Measurements from ENCODE around the gene ZNF358. TPM values are rescaled to one million over a fixed set of nuclear protein-coding genes. Genes with fewer than 3 reads are reported as not detected.

The ZNF358 gene
- total RNA-seq, 2 donors from 2014 or later: 20.2 to 44.1 TPM

- H3K36me3 ChIP-seq: no peaks in the 10 kb centered on the region
- no peak overlapping the region for H3K27ac ChIP-seq
- no peak overlapping the region for H3K9ac ChIP-seq (ENCODE audit: low read depth in 2 of 2, low read length in 2 of 2)
- no peak overlapping the region for H3K4me3 ChIP-seq
- no peak for TF ChIP-seq CTCF (IDR thresholded peaks at IDR 0.05)
- intact Hi-C loops (cut with DNase I): no loop called here
- H3K27me3 ChIP-seq: no peaks in the 10 kb centered on the region
- H3K9me3 ChIP-seq: no peaks in the 10 kb centered on the region
- H3K4me1 ChIP-seq: peaks cover 6% of the 10 kb centered on the region
- DNase-seq: no peak
These were observed 6.3 kb upstream of the ZNF358 start for GRCh38 chr19:7509625-7510024.

GRCh38 chr19:7512400-7512851 lies 3.5 kb upstream of the ZNF358 start:
- Histone ChIP-seq H3K4me3 (no peak overlapping the region), H3K9ac (ENCODE audit: low read depth in 2 of 2, low read length in 2 of 2) (no peak overlapping the region), H3K36me3 (no peaks in the 10 kb centered on the region), H3K27me3 (no peaks in the 10 kb centered on the region), H3K4me1 (no peaks in the 10 kb centered on the region), H3K27ac (no peak overlapping the region), H3K9me3 (no peaks in the 10 kb centered on the region)
- TF ChIP-seq CTCF (IDR thresholded peaks at IDR 0.05): no peak
- intact Hi-C loops (cut with DNase I): no loop called here
- no peak for DNase-seq

GRCh38 chr19:7513809-7514642 lies 1.9 kb upstream of the ZNF358 start:
- intact Hi-C loops (cut with DNase I): no loop called here
- Histone ChIP-seq H3K27me3 (no peaks in the 10 kb centered on the region), H3K9ac (ENCODE audit: low read depth in 2 of 2, low read length in 2 of 2) (no peak overlapping the region), H3K9me3 (no peaks in the 10 kb centered on the region), H3K4me1 (no peaks in the 10 kb centered on the region), H3K27ac (no peak overlapping the region), H3K4me3 (no peak overlapping the region), H3K36me3 (no peaks in the 10 kb centered on the region)
- DNase-seq: no peak
- TF ChIP-seq CTCF (IDR thresholded peaks at IDR 0.05): no peak

GRCh38 chr19:7515110-7515644 lies 726 bp upstream of the ZNF358 start:
- peak overlapping the region in 1 of 2 donors; percentile 42 for H3K9ac ChIP-seq (ENCODE audit: low read depth in 2 of 2, low read length in 2 of 2)
- intact Hi-C loops (cut with DNase I): no loop called here
- no peaks in the 10 kb centered on the region for H3K36me3 ChIP-seq
- H3K4me1 ChIP-seq: no peaks in the 10 kb centered on the region
- no peak for TF ChIP-seq CTCF (IDR thresholded peaks at IDR 0.05)
- no peaks in the 10 kb centered on the region for H3K27me3 ChIP-seq
- no peaks in the 10 kb centered on the region for H3K9me3 ChIP-seq
- DNase-seq: peak; percentile 45
- H3K4me3 ChIP-seq: no peak overlapping the region
- H3K27ac ChIP-seq: peak overlapping the region; percentile 76

GRCh38 chr19:7516333-7516732 lies 430 bp downstream of the ZNF358 start:
- DNase-seq: no peak
- intact Hi-C loops (cut with DNase I): no loop called here
- no peaks in the 10 kb centered on the region for H3K36me3 ChIP-seq
- peak overlapping the region; percentile 67 for H3K4me3 ChIP-seq
- no peaks in the 10 kb centered on the region for H3K27me3 ChIP-seq
- peak overlapping the region; percentile 70 to 87 for H3K9ac ChIP-seq (ENCODE audit: low read depth in 2 of 2, low read length in 2 of 2)
- no peak overlapping the region for H3K27ac ChIP-seq
- TF ChIP-seq CTCF (IDR thresholded peaks at IDR 0.05): no peak
- H3K9me3 ChIP-seq: no peaks in the 10 kb centered on the region
- no peaks in the 10 kb centered on the region for H3K4me1 ChIP-seq

Measured in colonic mucosa (tissue), 4 donors.